GM12878 (cell line): ENCODE data around the gene F12. TPM values are rescaled to one million over a fixed set of nuclear protein-coding genes. Genes with fewer than 3 reads are reported as not detected.

ENCODE experiments used
- BHLHE40 ChIP-seq, 2 experiments: fragments of 450-650 bp in 1 of 2; IDR thresholded peaks; 2 replicates each; pipeline ENCODE4 v1.6.1; 2011 to 2017; ENCODE audit warnings: low read depth in 2 of 2, borderline replicate concordance in 1 of 2, improper control_type of control experiment in 1 of 2, low read length in 1 of 2, mild to moderate bottlenecking in 1 of 2
- CHD4 ChIP-seq: fragments of 200-600 bp; sonication (generic); IDR thresholded peaks from 2 replicates; pipeline ENCODE4 v1.6.1; 2016; ENCODE audit warnings: mild to moderate bottlenecking
- FOXM1 ChIP-seq: IDR thresholded peaks from 2 replicates; pipeline ENCODE4 v1.6.1; 2012; ENCODE audit warnings: low read depth, mild to moderate bottlenecking, inconsistent platforms, low read length, moderate library complexity
- IKZF1 ChIP-seq: fragments of 450-650 bp; conservative IDR thresholded peaks from 2 replicates; pipeline ENCODE4 v1.6.1; 2017; ENCODE audit warnings: antibody characterized with exemption, mild to moderate bottlenecking
- NR2C1 ChIP-seq: fragments of 450-650 bp; IDR thresholded peaks from 2 replicates; pipeline ENCODE4 v1.6.1; 2017; ENCODE audit warnings: antibody characterized with exemption, mild to moderate bottlenecking, moderate library complexity
- NR2F1 ChIP-seq: fragments of 450-650 bp; conservative IDR thresholded peaks from 2 replicates; pipeline ENCODE4 v1.6.1; 2017; ENCODE audit warnings: mild to moderate bottlenecking
- PAX5 ChIP-seq: IDR thresholded peaks from 2 replicates; pipeline ENCODE4 v1.6.1; 2011; ENCODE audit warnings: low read depth, low read length, borderline replicate concordance
- POLR2AphosphoS2 ChIP-seq: IDR thresholded peaks from 2 replicates; pipeline ENCODE4 v1.6.1; 2011; ENCODE audit warnings: low read depth, mild to moderate bottlenecking, low read length, improper control_type of control experiment, moderate library complexity
- RBBP5 ChIP-seq: fragments of 200-600 bp; sonication (generic); conservative IDR thresholded peaks from 2 replicates; pipeline ENCODE4 v1.6.1; 2016
- SIX5 ChIP-seq: IDR thresholded peaks from 2 replicates; pipeline ENCODE4 v1.6.1; 2011; ENCODE audit warnings: mild to moderate bottlenecking, low read depth, low read length, moderate library complexity; ENCODE audit not compliant: severe bottlenecking
- SP1 ChIP-seq: IDR thresholded peaks from one replicate; pipeline ENCODE4 v1.6.1; 2011; ENCODE audit warnings: low read depth, low read length
- SREBF1 ChIP-seq: IDR thresholded peaks from 2 replicates; pipeline ENCODE4 v1.6.1; 2012; ENCODE audit warnings: mild to moderate bottlenecking, low read length
- STAT1 ChIP-seq: fragments of 450-650 bp; conservative IDR thresholded peaks from 2 replicates; pipeline ENCODE4 v1.6.1; 2014; ENCODE audit warnings: antibody characterized with exemption, mild to moderate bottlenecking
- SUPT20H ChIP-seq: IDR thresholded peaks from 2 replicates; pipeline ENCODE4 v1.6.1; 2011; ENCODE audit warnings: low read depth, mild to moderate bottlenecking, low read length, moderate library complexity, borderline replicate concordance; ENCODE audit not compliant: control insufficient read depth
- TCF12 ChIP-seq: IDR thresholded peaks from 2 replicates; pipeline ENCODE4 v1.6.1; 2011; ENCODE audit warnings: low read depth, mild to moderate bottlenecking, low read length
- ZNF24 ChIP-seq: fragments of 450-650 bp; IDR thresholded peaks from 2 replicates; pipeline ENCODE4 v1.6.1; 2017; ENCODE audit warnings: antibody characterized with exemption, mild to moderate bottlenecking
- polyA plus RNA-seq, 11 experiments: library from polyadenylated mRNA; depleted of rRNA in 4 of 11; unstranded in 6 of 11; stranded (reverse) in 5 of 11; fragments of >200 nt; fragmentation: Nextera tagmentation in 4 of 11; fragmentation: Illumina TruSeq in 1 of 11; extraction: Ambion mirVana in 4 of 11; extraction: Trizol in 1 of 11; gene quantifications; 1 replicate in 1 of 11; 2 replicates in 10 of 11; pipeline versions ENCODE4 v1.2.1 to v1.2.3, GENCODE V29; 2011 to 2016; ENCODE audit warnings: inconsistent platforms in 2 of 11, missing spikeins in 2 of 11, low read depth in 1 of 11
- total RNA-seq, 4 experiments: library from RNA; depleted of rRNA in 3 of 4; stranded (reverse); fragments of >200 nt in 3 of 4; fragmentation: Illumina TruSeq in 1 of 4; extraction: Trizol in 1 of 4; gene quantifications; 2 replicates each; pipeline versions ENCODE4 v1.2.1 to v1.2.3, GENCODE V29; 2013 to 2021
- TF ChIP-seq, protein P1 (sequence below): fragments of 450-650 bp; formaldehyde crosslinking; IDR thresholded peaks from 2 replicates; pipeline ENCODE4 v1.5.0; 2022; ENCODE audit warnings: mild to moderate bottlenecking, missing genetic modification characterization
- TF ChIP-seq, protein P2 (sequence below): IDR thresholded peaks from 2 replicates; pipeline ENCODE4 v1.6.1; 2012; ENCODE audit warnings: low read length, inconsistent platforms
- TF ChIP-seq, protein P3 (sequence below): fragments of 450-650 bp; IDR thresholded peaks from 2 replicates; pipeline ENCODE4 v1.6.1; 2017; ENCODE audit warnings: antibody characterized with exemption, mild to moderate bottlenecking, moderate library complexity
- TF ChIP-seq, protein P4 (sequence below): fragments of 450-650 bp; IDR thresholded peaks from 2 replicates; pipeline ENCODE4 v1.6.1; 2016; ENCODE audit warnings: mild to moderate bottlenecking

F12 gene
- total and polyA plus RNA-seq, 10 of the 15 experiments (the other 5 are each of a cell fraction or from before 2014, with no cell fraction given) = 0.25 to 11.3 (median 5.5) TPM

DNA sequence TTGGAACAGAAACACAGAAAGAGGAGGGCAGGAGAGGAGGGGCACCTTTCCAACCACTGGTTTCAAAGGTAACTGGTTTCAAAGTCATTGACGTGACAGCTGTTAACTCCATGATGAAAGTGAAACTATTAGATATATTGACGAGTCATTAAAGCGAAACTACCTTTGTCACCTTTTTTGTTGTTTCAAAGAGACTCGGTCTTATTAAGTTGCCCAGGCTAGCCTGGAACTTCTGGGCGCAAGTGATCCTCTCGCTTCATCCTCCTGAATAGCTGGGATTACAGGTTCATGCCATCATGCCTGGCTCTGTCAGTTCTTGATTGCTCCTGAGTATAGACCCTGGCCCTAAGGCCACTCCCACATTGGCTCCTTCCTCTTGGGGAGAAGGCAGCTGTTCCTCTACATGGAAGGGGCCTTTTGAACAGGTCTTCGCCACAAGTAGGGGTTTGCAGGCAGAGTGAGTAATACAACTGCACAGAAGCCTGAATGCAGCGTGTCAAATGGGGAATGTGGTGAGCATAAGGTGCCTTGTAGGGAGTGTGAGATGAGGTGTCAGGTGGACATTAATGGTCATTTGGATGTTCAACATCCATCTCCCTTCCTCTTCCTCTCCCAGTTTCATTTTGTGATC, 3.4 kb upstream of the F12 start (continued):
- 0 out of 2 replicates have a peak, but pooled peaks have one; percentile 5 for TF ChIP-seq PAX5
- peak; percentile 68; the same call in 1 of the 2 replicates for TF ChIP-seq TCF12
- TF ChIP-seq FOXM1 = 0 out of 2 replicates have a peak, but pooled peaks have one; percentile 33
- TF ChIP-seq ZNF24 = no peak
- TF ChIP-seq NR2F1 = 0 out of 2 replicates have a peak, but pooled peaks have one; percentile 19
- 0 out of 2 replicates have a peak, but pooled peaks have one; percentile 26 for TF ChIP-seq STAT1
- TF ChIP-seq NR2C1 = no peak
- no peak for TF ChIP-seq CHD4
- TF ChIP-seq, protein P1, sequence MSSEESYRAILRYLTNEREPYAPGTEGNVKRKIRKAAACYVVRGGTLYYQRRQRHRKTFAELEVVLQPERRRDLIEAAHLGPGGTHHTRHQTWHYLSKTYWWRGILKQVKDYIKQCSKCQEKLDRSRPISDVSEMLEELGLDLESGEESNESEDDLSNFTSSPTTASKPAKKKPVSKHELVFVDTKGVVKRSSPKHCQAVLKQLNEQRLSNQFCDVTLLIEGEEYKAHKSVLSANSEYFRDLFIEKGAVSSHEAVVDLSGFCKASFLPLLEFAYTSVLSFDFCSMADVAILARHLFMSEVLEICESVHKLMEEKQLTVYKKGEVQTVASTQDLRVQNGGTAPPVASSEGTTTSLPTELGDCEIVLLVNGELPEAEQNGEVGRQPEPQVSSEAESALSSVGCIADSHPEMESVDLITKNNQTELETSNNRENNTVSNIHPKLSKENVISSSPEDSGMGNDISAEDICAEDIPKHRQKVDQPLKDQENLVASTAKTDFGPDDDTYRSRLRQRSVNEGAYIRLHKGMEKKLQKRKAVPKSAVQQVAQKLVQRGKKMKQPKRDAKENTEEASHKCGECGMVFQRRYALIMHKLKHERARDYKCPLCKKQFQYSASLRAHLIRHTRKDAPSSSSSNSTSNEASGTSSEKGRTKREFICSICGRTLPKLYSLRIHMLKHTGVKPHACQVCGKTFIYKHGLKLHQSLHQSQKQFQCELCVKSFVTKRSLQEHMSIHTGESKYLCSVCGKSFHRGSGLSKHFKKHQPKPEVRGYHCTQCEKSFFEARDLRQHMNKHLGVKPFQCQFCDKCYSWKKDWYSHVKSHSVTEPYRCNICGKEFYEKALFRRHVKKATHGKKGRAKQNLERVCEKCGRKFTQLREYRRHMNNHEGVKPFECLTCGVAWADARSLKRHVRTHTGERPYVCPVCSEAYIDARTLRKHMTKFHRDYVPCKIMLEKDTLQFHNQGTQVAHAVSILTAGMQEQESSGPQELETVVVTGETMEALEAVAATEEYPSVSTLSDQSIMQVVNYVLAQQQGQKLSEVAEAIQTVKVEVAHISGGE (CRISPR knock-in tag) = no peak
- TF ChIP-seq, protein P2, sequence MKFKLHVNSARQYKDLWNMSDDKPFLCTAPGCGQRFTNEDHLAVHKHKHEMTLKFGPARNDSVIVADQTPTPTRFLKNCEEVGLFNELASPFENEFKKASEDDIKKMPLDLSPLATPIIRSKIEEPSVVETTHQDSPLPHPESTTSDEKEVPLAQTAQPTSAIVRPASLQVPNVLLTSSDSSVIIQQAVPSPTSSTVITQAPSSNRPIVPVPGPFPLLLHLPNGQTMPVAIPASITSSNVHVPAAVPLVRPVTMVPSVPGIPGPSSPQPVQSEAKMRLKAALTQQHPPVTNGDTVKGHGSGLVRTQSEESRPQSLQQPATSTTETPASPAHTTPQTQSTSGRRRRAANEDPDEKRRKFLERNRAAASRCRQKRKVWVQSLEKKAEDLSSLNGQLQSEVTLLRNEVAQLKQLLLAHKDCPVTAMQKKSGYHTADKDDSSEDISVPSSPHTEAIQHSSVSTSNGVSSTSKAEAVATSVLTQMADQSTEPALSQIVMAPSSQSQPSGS = no peak
- TF ChIP-seq, protein P3, sequence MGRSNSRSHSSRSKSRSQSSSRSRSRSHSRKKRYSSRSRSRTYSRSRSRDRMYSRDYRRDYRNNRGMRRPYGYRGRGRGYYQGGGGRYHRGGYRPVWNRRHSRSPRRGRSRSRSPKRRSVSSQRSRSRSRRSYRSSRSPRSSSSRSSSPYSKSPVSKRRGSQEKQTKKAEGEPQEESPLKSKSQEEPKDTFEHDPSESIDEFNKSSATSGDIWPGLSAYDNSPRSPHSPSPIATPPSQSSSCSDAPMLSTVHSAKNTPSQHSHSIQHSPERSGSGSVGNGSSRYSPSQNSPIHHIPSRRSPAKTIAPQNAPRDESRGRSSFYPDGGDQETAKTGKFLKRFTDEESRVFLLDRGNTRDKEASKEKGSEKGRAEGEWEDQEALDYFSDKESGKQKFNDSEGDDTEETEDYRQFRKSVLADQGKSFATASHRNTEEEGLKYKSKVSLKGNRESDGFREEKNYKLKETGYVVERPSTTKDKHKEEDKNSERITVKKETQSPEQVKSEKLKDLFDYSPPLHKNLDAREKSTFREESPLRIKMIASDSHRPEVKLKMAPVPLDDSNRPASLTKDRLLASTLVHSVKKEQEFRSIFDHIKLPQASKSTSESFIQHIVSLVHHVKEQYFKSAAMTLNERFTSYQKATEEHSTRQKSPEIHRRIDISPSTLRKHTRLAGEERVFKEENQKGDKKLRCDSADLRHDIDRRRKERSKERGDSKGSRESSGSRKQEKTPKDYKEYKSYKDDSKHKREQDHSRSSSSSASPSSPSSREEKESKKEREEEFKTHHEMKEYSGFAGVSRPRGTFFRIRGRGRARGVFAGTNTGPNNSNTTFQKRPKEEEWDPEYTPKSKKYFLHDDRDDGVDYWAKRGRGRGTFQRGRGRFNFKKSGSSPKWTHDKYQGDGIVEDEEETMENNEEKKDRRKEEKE = no peak
- TF ChIP-seq IKZF1 = peak; percentile 72
- TF ChIP-seq SIX5 = no peak
- peak in 1 of 2 experiments; percentile 10; a peak in 1 of 4 replicates for TF ChIP-seq BHLHE40 (IDR thresholded peaks at IDR 0.05; ENCODE audit: borderline replicate concordance in 1 of 2, low read depth in 2 of 2, low read length in 1 of 2)
- TF ChIP-seq RBBP5 = peak; percentile 83; the same call in 1 of the 2 replicates
- TF ChIP-seq, protein P4, sequence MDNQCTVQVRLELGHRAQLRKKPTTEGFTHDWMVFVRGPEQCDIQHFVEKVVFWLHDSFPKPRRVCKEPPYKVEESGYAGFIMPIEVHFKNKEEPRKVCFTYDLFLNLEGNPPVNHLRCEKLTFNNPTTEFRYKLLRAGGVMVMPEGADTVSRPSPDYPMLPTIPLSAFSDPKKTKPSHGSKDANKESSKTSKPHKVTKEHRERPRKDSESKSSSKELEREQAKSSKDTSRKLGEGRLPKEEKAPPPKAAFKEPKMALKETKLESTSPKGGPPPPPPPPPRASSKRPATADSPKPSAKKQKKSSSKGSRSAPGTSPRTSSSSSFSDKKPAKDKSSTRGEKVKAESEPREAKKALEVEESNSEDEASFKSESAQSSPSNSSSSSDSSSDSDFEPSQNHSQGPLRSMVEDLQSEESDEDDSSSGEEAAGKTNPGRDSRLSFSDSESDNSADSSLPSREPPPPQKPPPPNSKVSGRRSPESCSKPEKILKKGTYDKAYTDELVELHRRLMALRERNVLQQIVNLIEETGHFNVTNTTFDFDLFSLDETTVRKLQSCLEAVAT = no peak; the same call in 1 of the 2 replicates
- no peak for TF ChIP-seq SREBF1
- TF ChIP-seq SUPT20H = no peak
- no peak for TF ChIP-seq POLR2AphosphoS2
- peak; percentile 36 for TF ChIP-seq SP1
